HepG2 (cell line): ENCODE data around the gene SMURF2. TPM values are rescaled to one million over a fixed set of nuclear protein-coding genes. Genes with fewer than 3 reads are reported as not detected.

ENCODE experiments used
- ARNTL ChIP-seq: sonication (generic); formaldehyde crosslinking; IDR thresholded peaks from 2 replicates; pipeline ENCODE4 v1.4.0; 2020; ENCODE audit warnings: mild to moderate bottlenecking, missing genetic modification reagents
- ASH2L ChIP-seq: fragments of 300-600, 200-600 bp; sonication (generic); IDR thresholded peaks from 2 replicates; pipeline ENCODE4 v1.7.0; 2017; ENCODE audit warnings: low read depth, mild to moderate bottlenecking, moderate library complexity, mixed read lengths, low read length; ENCODE audit not compliant: insufficient read length
- CHD2 ChIP-seq: IDR thresholded peaks from 2 replicates; pipeline ENCODE4 v1.6.1; 2011; ENCODE audit warnings: low read depth, low read length, improper control_type of control experiment
- DMAP1 ChIP-seq: IDR thresholded peaks from 2 replicates; pipeline ENCODE4 v1.6.1; 2016
- MAFK ChIP-seq, 2 experiments: IDR thresholded peaks in 1 of 2; conservative IDR thresholded peaks in 1 of 2; 2 replicates each; pipeline ENCODE4 v1.6.1; 2011; ENCODE audit warnings: improper control_type of control experiment in 2 of 2, low read length in 2 of 2
- PLSCR1 ChIP-seq: sonication (generic); formaldehyde crosslinking; IDR thresholded peaks from 2 replicates; pipeline ENCODE4 v1.5.0; 2020; ENCODE audit warnings: missing genetic modification reagents, mild to moderate bottlenecking, borderline replicate concordance
- RBAK ChIP-seq: sonication (generic); formaldehyde crosslinking; IDR thresholded peaks from 2 replicates; pipeline ENCODE4 v1.5.1; 2020; ENCODE audit warnings: mild to moderate bottlenecking, missing genetic modification reagents
- SMAD9 ChIP-seq: sonication (generic); formaldehyde crosslinking; IDR thresholded peaks from 2 replicates; pipeline ENCODE4 v1.5.1; 2020; ENCODE audit warnings: mild to moderate bottlenecking, missing genetic modification reagents
- TFE3 ChIP-seq: IDR thresholded peaks from 2 replicates; pipeline ENCODE4 v1.6.1; 2016
- ZBTB7A ChIP-seq: sonication (generic); formaldehyde crosslinking; IDR thresholded peaks from 2 replicates; pipeline ENCODE4 v1.8.0; 2022; ENCODE audit warnings: mild to moderate bottlenecking, missing genetic modification reagents
- polyA plus RNA-seq, 8 experiments: library from polyadenylated mRNA; depleted of rRNA in 3 of 8; stranded (reverse) in 7 of 8; unstranded in 1 of 8; fragments of >200 nt; fragmentation: Illumina TruSeq in 4 of 8; extraction: Trizol in 4 of 8; gene quantifications; 2 replicates each; pipeline versions ENCODE4 v1.2.1 to v1.2.3, GENCODE V29; 2011 to 2016; ENCODE audit warnings: low read depth in 4 of 8, missing spikeins in 1 of 8, mixed read lengths in 1 of 8; ENCODE audit not compliant: insufficient read depth in 1 of 8
- total RNA-seq, 5 experiments: library from RNA; depleted of rRNA; stranded (reverse); fragments of >200 nt; fragmentation: Illumina TruSeq; extraction: Trizol; gene quantifications; 2 replicates each; pipeline ENCODE4 v1.2.3, GENCODE V29; 2016; ENCODE audit warnings: low read depth in 1 of 5

SMURF2 gene
- total and polyA plus RNA-seq, 2 of the 13 experiments (the other 11 are each of a cell fraction or from before 2014, with no cell fraction given) = 14.9 to 24.3 TPM

GRCh38 chr17:64505340-64506200 lies 156.5 kb downstream of the SMURF2 start (continued):
- peak; percentile 69 for TF ChIP-seq TFE3 (CRISPR knock-in tag)
- TF ChIP-seq PLSCR1 (CRISPR knock-in tag) = no peak
- no peak; the same call in 1 of the 2 replicates for TF ChIP-seq CHD2
- peak; percentile 64; the same call in 1 of the 2 replicates for TF ChIP-seq ARNTL (CRISPR knock-in tag)
- TF ChIP-seq RBAK = no peak
- TF ChIP-seq ZBTB7A = peak; percentile 29; the same call in 1 of the 2 replicates
- peak; percentile 91 for TF ChIP-seq DMAP1 (CRISPR knock-in tag)
- peak; percentile 96 for TF ChIP-seq ASH2L
- no peak; the same call in 1 of the 2 replicates for TF ChIP-seq SMAD9 (CRISPR knock-in tag)
- TF ChIP-seq MAFK (conservative IDR thresholded peaks at IDR 0.05 in 1 of 2, IDR thresholded peaks at IDR 0.05 in 1 of 2; ENCODE audit: low read length in 2 of 2) = no peak
